SKM-1 (cell line): ENCODE results near the gene PCNT.
A peak's percentile ranks its signal among the peaks of the same experiment; 100 is the strongest.

ENCODE experiments used
- DNase-seq: peaks from one replicate; lab custom pipeline; 2025; ENCODE audit not compliant: unreplicated experiment; lab: John Stamatoyannopoulos, UW

The PCNT gene

DNA sequence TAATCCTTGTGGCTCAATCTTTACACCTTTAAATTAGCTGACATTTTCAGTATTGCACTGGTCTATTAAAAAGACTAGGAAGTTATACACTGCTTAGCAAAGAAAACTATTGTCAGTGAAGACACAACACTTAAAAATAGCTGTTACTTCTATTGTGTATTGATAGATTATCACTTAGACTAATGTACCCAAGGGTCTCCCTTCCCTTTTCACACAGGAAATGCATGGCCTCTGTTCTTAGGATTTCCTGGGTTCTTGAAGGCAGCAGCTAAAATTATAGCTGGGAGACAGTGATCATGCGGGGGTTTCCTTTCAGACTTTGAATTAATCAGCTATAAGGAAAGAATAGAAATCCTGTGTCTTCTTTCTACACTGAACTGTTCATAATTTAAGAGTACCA is 147.6 kb downstream of the PCNT start:
- DNase-seq: no peak

DNA sequence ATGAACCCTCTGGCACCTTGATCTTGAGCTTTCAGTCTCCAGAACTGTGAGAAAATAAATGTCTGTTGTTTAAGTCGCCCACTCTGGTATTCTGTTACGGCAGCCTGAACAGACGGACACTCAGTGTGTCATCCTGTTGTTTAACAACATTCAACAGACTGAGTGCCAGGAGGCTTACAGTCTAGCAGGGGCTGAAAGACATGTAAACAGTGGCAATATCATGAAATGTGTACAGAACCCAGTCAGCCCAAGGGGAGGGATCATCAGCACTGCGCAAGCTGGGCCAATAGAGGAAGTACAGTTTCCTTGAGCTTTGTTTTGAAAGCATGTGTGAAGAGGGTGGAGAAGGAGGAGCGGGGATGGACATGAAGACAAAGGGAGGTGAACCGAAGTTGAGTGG is 148.3 kb downstream of the PCNT start:
- peak; percentile 36 for DNase-seq

GRCh38 chr21:46474382-46474781 is 150.4 kb downstream of the PCNT start:
- DNase-seq: no peak

- DNase-seq: no peak
Observed at GRCh38 chr21:46475296-46475695, 151.3 kb downstream of the PCNT start.

- no peak for DNase-seq
Observed at GRCh38 chr21:46477765-46478164, 153.8 kb downstream of the PCNT start.

DNA sequence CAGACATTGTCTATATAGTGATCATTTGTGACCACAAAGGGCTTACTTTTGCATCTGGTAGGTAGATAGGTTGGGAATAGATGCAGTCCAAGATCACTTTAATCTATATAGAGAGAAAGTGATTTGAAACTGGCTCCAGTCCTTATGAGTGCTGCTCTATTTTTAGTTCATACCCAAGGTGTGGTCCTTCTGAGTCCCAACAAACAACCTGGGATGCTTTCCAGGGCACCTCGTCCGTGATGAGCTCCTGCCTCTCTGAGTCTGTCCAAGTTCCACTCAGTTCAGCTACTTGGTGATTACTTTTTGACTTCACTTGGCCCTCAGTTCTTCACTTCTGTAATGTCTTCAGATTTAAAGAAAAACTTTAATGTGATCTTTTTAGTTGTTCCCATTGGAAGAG is 155.0 kb downstream of the PCNT start:
- DNase-seq: no peak

DNA sequence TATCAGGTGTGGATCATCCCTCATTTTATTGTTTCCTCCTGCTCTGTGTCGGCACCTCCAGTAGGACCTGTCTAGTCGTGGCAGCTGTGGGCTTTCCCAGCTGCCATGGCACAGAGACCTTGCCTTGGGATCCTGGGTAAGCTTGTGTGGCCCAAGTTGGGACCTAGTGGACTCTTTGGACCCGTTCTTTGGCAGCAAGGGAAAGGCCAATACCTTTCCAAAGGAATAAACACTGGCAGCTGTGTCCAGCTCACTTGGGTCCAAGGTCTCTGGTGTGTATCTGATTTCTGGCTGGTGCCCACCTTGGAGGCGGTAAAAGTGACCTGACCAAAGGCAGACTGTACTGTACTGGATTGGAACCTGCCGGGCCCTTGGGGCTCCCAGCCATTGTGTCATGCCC is 156.5 kb downstream of the PCNT start:
- DNase-seq: no peak

GRCh38 chr21:46482225-46482845 is 158.4 kb downstream of the PCNT start:
- no peak for DNase-seq

DNA sequence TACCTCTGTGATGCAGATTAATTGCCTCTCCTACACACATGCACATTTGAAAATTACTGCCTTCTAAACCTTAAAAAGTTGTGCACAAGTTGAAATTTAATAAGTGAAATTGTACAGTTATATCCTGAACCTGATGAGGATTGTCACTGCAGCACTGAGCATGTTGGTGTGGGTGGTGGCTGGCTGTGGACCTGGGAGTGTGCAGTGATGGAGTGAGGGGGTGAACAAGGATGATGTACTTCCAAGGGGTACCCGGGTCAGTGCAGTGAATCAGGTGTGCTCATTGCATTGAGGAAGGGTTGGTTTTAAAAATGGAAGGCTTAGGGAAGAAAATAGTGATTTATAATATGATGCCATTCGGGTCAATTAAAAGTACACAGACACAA is 158.9 kb downstream of the PCNT start:
- no peak for DNase-seq

DNA sequence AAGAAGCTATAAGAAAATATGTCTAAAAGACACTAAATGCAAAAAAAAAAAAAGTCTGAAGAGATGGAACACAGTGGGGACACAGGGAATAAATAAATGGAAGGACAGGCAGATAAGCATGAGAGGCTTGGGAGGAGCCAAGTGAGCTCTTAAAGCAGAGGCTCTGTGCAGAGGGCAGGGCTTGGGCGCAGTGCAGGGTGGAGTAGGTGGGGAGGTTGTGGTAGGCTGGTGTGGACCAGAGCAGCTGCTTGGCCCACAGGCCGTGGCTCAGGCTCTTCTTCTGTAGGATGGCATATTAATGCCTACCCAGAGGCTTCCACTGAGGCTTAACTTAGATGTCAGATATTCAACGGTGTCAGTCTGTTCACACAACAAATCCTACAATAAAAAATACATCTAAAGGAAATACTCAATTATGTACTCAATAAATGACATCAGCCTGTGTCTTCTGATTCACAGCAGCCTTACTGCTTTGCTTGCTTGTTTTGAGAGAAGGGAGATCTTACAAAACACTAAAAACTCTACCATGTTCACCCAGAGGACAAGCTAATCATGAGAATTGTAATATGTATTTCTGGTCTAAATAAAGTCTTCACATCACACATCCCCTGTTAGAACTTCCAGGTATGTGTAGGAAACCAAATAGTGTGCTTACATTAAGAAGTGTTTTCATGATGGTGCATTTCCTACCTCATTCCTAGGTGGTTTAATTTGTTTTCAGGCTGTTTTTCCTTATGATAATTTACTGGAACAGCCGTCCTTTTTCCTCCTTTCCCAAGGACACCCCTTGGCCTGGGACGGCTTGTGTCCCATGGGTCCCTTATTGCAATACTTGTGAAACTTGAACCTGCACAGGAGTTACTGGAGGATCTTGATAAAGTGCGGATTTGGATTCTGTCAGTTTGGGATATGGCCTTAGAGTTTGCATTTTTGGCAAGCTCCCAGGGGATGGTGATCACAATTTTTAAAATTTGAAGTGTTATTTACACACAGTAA is 159.6 kb downstream of the PCNT start:
- no peak for DNase-seq

DNA sequence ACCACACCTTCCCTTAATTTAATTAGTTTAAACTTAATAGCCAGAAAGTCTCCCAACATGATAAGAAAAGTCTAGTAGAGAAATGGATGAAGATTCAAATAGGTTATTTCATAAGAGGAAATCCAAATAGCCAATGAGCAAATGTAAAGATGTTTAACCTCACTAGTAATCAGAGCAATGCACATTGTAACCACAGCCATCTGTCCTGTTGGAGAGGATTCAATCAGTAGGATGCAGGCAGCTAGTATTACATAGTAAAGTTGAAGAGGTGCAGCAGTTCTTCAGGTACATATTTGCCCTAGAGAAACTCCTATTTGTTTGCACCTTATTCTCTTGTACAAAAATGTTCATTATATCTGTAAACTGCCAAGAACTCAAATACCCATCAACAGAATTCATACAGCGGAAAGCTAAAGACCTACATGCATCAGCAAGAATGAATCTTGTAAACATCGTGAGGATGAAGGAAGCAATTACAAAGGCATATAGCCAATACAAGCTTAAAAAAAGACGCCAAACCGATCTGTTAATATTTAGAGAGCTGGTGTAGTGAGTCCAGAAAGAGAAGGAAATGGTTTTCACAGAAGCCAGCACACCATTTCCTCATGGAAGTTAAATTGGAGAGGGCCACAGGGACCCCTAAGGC is 162.6 kb downstream of the PCNT start:
- DNase-seq: no peak

DNA sequence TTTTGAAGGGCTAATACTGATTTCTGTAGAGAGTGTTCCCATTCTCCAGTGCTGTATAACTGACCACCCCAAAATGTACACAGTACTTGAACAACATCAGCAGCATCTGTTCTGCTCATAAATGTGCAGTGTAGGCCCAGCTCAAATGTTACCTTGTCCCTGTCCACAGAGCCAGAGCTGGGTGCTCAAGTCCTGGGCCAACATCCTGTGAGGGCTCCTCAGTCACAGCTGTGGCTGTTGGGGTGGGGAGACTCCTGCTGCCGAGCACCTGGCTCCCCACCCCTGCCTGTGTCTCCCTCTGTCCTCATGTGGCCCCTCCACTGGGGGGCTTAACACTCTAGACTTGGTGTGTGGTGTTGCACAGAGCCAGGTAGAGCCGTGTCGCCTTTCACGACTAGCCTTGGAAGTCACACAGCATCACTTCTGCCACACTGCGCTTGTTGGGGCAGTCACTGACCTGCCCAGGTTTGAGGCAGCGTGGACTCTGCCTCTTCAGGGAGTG is 165.3 kb downstream of the PCNT start:
- no peak for DNase-seq

DNA sequence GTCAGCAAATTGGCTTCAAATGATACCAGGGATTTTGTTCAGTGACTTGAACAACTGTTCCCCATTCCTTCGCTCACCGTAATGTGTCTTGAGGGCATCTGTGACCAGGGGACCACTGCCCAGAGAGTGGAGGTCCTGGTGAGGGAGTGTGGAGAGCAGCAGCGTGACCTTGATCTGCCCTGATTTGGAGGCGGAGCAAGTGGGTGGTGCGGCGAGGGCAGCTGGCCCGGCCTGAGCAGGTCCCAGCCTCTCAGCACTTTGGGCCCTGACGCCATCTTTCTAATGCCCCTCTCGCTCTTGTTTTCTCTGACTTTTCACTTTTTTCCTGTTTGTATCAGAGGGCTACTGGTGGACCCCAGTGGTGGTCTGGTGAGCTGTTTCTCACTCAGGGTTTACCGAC is 165.8 kb downstream of the PCNT start:
- DNase-seq: no peak

GRCh38 chr21:46491553-46491952 is 167.6 kb downstream of the PCNT start:
- DNase-seq: no peak

- DNase-seq: no peak
Observed at GRCh38 chr21:46492851-46493250, 168.9 kb downstream of the PCNT start.

DNA sequence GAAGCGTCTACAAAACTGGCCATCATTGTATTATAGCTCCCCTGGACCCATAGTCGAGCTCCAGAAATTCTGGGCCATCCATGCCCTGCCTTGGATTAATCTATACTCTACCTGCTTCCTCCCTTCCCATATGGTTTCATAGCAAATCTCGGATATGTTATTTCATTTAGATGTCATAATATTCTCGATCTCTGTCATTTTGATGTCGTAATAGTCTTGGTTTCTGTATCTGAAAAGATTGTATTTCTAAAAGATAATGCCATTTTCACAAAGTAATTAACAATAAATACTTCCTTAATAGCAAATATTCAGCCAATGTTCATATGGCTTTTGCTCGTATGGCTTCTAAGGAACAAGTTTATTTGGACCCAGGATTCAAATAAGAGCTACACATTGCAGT is 169.9 kb downstream of the PCNT start:
- no peak for DNase-seq
